K562 (cell line): ENCODE measurements around the gene ZNRF3. TPM values are rescaled to one million over a fixed set of nuclear protein-coding genes. Genes with fewer than 3 reads are reported as not detected.

ENCODE experiments used
- CBFA2T2 ChIP-seq: fragments of 450-650 bp; conservative IDR thresholded peaks from 2 replicates; pipeline ENCODE4 v1.6.1; 2017; ENCODE audit warnings: mild to moderate bottlenecking
- E2F8 ChIP-seq: fragments of 450-650 bp; IDR thresholded peaks from 2 replicates; pipeline ENCODE4 v1.7.1; 2018; ENCODE audit warnings: mild to moderate bottlenecking, low read depth; ENCODE audit not compliant: partially characterized antibody
- ERF ChIP-seq: fragments of 450-650 bp; formaldehyde crosslinking; IDR thresholded peaks from 2 replicates; pipeline ENCODE4 v1.4.0; 2020; ENCODE audit warnings: mild to moderate bottlenecking, mixed read lengths
- ILF3 ChIP-seq: fragments of 450-650 bp; IDR thresholded peaks from 2 replicates; pipeline ENCODE4 v1.6.1; 2018; ENCODE audit warnings: antibody characterized with exemption, mild to moderate bottlenecking, moderate library complexity, borderline replicate concordance
- MLX ChIP-seq, 2 experiments: fragments of 450-650 bp in 1 of 2; sonication (generic) in 1 of 2; formaldehyde crosslinking; conservative IDR thresholded peaks; 2 replicates each; pipeline versions ENCODE4 v1.4.0 to v1.8.1; 2020 to 2022; ENCODE audit warnings: mild to moderate bottlenecking in 1 of 2, missing genetic modification reagents in 1 of 2
- NFRKB ChIP-seq: fragments of 450-650 bp; IDR thresholded peaks from 2 replicates; pipeline ENCODE4 v1.6.1; 2016; ENCODE audit warnings: low read depth
- RBM14 ChIP-seq: fragments of 200-400 bp; formaldehyde crosslinking; IDR thresholded peaks from 2 replicates; pipeline ENCODE4 v1.6.1; 2018; ENCODE audit warnings: low read depth, mild to moderate bottlenecking, low read length, moderate library complexity, borderline replicate concordance; ENCODE audit not compliant: insufficient read depth
- RBM22 ChIP-seq: fragments of 200-400 bp; formaldehyde crosslinking; IDR thresholded peaks from 2 replicates; pipeline ENCODE4 v1.6.1; 2018; ENCODE audit warnings: low read length, low read depth; ENCODE audit not compliant: poor library complexity, severe bottlenecking
- SRSF7 ChIP-seq: fragments of 200-400 bp; formaldehyde crosslinking; optimal IDR thresholded peaks from 2 replicates; pipeline ENCODE3; 2017; ENCODE audit warnings: mild to moderate bottlenecking, low read depth, low read length
- polyA plus RNA-seq, 8 experiments: library from polyadenylated mRNA; depleted of rRNA in 4 of 8; stranded (reverse) in 5 of 8; unstranded in 3 of 8; fragments of >200 nt; fragmentation: Nextera tagmentation in 2 of 8; fragmentation: Illumina TruSeq in 1 of 8; extraction: Ambion mirVana in 2 of 8; extraction: Trizol in 1 of 8; gene quantifications; 2 replicates each; pipeline versions ENCODE4 v1.2.1 to v1.2.3, GENCODE V29; 2011 to 2014; ENCODE audit warnings: inconsistent platforms in 1 of 8, missing spikeins in 1 of 8
- total RNA-seq, 7 experiments: library from RNA; depleted of rRNA in 6 of 7; stranded (reverse); fragments of >200 nt in 6 of 7; fragmentation: Illumina TruSeq in 2 of 7; extraction: Trizol in 2 of 7; gene quantifications; 2 replicates each; pipeline versions ENCODE4 v1.2.1 to v1.2.3, GENCODE V29; 2011 to 2021; ENCODE audit warnings: low replicate concordance in 1 of 7

Gene ZNRF3
- total and polyA plus RNA-seq, 9 of the 15 experiments (the other 6 are each of a cell fraction or from before 2014, with no cell fraction given), result 0.41 to 5.9 (median 1.7) TPM

GRCh38 chr22:29055192-29055830, 171.9 kb downstream of the ZNRF3 start (continued):
- TF ChIP-seq NFRKB, result no peak
- no peak for TF ChIP-seq RBM14
- no peak for TF ChIP-seq ERF (CRISPR knock-in tag)
- TF ChIP-seq SRSF7, result no peak
- no peak for TF ChIP-seq RBM22
- no peak for TF ChIP-seq MLX (CRISPR knock-in tag; conservative IDR thresholded peaks at IDR 0.05)
- no peak for TF ChIP-seq ILF3
- TF ChIP-seq E2F8, result no peak
- TF ChIP-seq CBFA2T2, result no peak
